Ovary (tissue), 9 donors: ENCODE results near the gene SHISA6. TPM values are rescaled to one million over a fixed set of nuclear protein-coding genes. Genes with fewer than 3 reads are reported as not detected.

ENCODE experiments used
- DNase-seq, 5 donors: peaks; one replicate each; pipeline ENCODE4 v3.0.0-alpha.2; 2019 to 2020
- H3K27ac ChIP-seq, 2 donors: fragments of 200-600 bp; one replicate each; pipeline versions ENCODE4 v1.5.1 to v1.8.0; 2019 to 2022
- H3K27me3 ChIP-seq: fragments of 200-600 bp; one replicate; pipeline ENCODE4 v1.8.0; 2022
- H3K36me3 ChIP-seq: fragments of 200-600 bp; sonication (generic); one replicate; pipeline ENCODE4 v1.5.1; 2019
- H3K4me1 ChIP-seq: one replicate; pipeline ENCODE4 v1.8.1; 2013; ENCODE audit warnings: mild to moderate bottlenecking, moderate library complexity; ENCODE audit not compliant: insufficient read depth
- H3K4me3 ChIP-seq: fragments of 200-600 bp; sonication (generic); one replicate; pipeline ENCODE4 v1.5.1; 2017
- H3K9me3 ChIP-seq, 2 donors: fragments of 200-600 bp in 1 of 2; sonication (generic) in 1 of 2; one replicate each; pipeline versions ENCODE4 v1.5.1 to v1.8.1; 2013 to 2019; ENCODE audit warnings: mild to moderate bottlenecking in 1 of 2, moderate library complexity in 1 of 2
- EP300 ChIP-seq: sonication (generic); formaldehyde crosslinking; IDR thresholded peaks from one replicate; pipeline ENCODE4 v1.6.1; 2017; ENCODE audit warnings: antibody characterized with exemption
- POLR2A ChIP-seq: fragments of 450-650 bp; IDR thresholded peaks from one replicate; pipeline ENCODE4 v1.6.1; 2017; ENCODE audit warnings: antibody characterized with exemption, mild to moderate bottlenecking, moderate library complexity
- WGBS, 3 donors: extraction: QIAGEN DNeasy Blood & Tissue Kit in 1 of 3; methylation state at CpG; one replicate each; pipeline versions ENCODE4 v1.1.5 to v1.1.7; 2013 to 2017; 5-methylcytosine and 5-hydroxymethylcytosine counted together
- intact Hi-C, 4 donors: fragments of 100-400 bp; cut with DNase I; formaldehyde crosslinking; loops; one replicate each; pipeline versions ENCODE4 v1.11.0 to v1.15.1; 2022 to 2023
- polyA plus RNA-seq, 2 donors: library from polyadenylated mRNA; stranded (reverse); fragments of 200-250 nt in 1 of 2; fragments of 350-450 nt in 1 of 2; fragmentation: Illumina TruSeq in 1 of 2; extraction: RNeasy Lipid Tissue Mini Kit (QIAGEN cat#74804) in 1 of 2; gene quantifications; one replicate each; pipeline ENCODE4 v1.2.3, GENCODE V29; 2013 to 2014
- total RNA-seq, 7 donors: library from RNA; depleted of rRNA in 2 of 7; stranded (reverse); fragments of >200 nt in 2 of 7; fragmentation: NEBNext Ultra II Directional in 3 of 7; extraction: Animal tissue kit (Norgen Biotek cat#: 25700) in 3 of 7; gene quantifications; one replicate each; pipeline versions ENCODE4 v1.1.0 to v1.2.4, GENCODE V29; 2016 to 2023
- TF ChIP-seq, protein P1 (sequence below), 3 donors: fragments of 450-650 bp in 2 of 3; fragments of 200-600 bp in 1 of 3; IDR thresholded peaks; one replicate each; pipeline versions ENCODE4 v1.5.1 to v1.8.0; 2016 to 2022; ENCODE audit warnings: antibody characterized with exemption in 3 of 3, mild to moderate bottlenecking in 1 of 3
- donor health status: DM: no; HTN: no; CAD: no; lungs with moderate emphysema.
- donor health status: DM: no; HTN: no; CAD: no.
- donor health status: Bipolar disorder and iron deficiency.
- donor health status: DM: yes; HTN: yes; CAD: no.
- donor health status: DM: no; HTN: no; CAD: no.
- donor health status: DM: yes; HTN: yes; CAD: no.

The SHISA6 gene
- total and polyA plus RNA-seq, 9 donors, result 0.10 to 1.5 (median 0.38) TPM

DNA sequence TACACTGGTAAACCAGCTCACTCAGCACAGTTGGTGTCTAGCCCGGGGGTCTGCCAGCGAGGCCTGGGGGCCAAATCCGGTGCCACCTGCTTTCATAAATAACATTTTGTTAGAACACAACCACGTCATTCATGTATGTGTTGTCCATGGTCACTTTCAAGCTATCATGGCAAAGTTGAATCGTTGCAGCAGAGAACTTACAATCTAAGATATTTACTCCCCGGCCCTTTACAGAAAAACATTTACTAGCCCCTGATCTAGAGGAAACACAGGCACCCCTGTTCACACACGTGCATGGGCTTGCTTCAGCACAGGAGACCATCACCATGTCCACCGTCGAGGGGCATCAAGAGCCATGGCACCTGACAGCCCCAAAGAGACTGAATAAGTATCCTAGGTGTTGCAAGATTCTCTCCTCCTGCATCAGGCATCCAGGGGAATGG lies 245.9 kb downstream of the SHISA6 start:
- no peak for DNase-seq
- H3K4me3 ChIP-seq, result no peak overlapping the region
- 83 to 91% (median 91%) methylated on average over 9 of the region's 9 CpGs for WGBS, 3 donors
- H3K9me3 ChIP-seq, result no peaks in the 10 kb centered on the region
- intact Hi-C loops, result no loop called here
- H3K4me1 ChIP-seq, result no peaks in the 10 kb centered on the region
- no peaks in the 10 kb centered on the region for H3K27me3 ChIP-seq
- TF ChIP-seq, protein P1, sequence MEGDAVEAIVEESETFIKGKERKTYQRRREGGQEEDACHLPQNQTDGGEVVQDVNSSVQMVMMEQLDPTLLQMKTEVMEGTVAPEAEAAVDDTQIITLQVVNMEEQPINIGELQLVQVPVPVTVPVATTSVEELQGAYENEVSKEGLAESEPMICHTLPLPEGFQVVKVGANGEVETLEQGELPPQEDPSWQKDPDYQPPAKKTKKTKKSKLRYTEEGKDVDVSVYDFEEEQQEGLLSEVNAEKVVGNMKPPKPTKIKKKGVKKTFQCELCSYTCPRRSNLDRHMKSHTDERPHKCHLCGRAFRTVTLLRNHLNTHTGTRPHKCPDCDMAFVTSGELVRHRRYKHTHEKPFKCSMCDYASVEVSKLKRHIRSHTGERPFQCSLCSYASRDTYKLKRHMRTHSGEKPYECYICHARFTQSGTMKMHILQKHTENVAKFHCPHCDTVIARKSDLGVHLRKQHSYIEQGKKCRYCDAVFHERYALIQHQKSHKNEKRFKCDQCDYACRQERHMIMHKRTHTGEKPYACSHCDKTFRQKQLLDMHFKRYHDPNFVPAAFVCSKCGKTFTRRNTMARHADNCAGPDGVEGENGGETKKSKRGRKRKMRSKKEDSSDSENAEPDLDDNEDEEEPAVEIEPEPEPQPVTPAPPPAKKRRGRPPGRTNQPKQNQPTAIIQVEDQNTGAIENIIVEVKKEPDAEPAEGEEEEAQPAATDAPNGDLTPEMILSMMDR (IDR thresholded peaks at IDR 0.05), result no peak
- TF ChIP-seq EP300, result no peak
- no peak overlapping the region for H3K27ac ChIP-seq
- no peaks in the 10 kb centered on the region for H3K36me3 ChIP-seq

DNA sequence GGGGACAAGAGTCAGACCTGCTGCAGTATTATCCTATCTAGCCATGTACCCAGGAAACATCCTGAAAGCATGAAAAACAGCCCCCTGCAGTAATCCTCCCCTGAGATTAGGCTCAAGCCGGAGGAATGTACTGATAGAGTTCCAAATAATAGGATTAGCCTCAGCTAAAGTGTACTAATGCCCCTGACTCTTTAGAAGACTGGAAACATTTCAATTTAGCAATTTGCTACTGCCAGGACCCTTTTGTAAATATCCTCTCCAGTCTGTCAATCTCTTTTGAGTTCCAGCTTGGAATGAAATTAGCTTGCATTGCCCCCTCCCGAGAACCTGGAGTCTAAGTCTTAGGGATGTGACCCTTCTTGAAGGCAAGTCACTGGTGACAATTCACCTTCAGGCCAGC lies 246.5 kb downstream of the SHISA6 start:
- TF ChIP-seq, protein P1 (IDR thresholded peaks at IDR 0.05), result no peak
- TF ChIP-seq EP300 (no peak), POLR2A (no peak)
- Histone ChIP-seq H3K36me3 (no peaks in the 10 kb centered on the region), H3K4me1 (no peaks in the 10 kb centered on the region), H3K27ac (no peak overlapping the region), H3K9me3 (no peaks in the 10 kb centered on the region), H3K4me3 (no peak overlapping the region), H3K27me3 (no peaks in the 10 kb centered on the region)
- DNase-seq, result no peak
- 72 to 77% (median 73%) methylated on average over 2 of the region's 2 CpGs for WGBS, 3 donors
- intact Hi-C loops, result no loop called here

DNA sequence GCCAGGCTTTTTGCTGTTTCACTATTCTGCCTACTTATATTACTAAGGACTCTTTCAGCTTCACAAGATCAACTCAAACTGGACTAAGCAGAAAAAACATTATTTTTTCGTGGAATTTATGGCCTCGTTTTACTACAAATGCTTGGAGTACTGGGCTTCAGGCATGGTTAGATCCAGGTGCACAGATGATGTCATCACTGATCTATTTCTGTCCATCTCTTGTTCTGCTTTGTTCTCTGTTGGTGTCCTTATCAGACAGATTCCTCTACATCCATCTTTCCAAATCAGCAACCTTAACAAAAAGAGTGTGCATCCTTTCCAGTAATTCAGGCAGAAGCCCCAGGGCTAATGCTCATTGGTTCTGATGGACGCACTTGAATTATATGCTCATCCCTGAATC lies 247.4 kb downstream of the SHISA6 start:
- Histone ChIP-seq H3K9me3 (no peaks in the 10 kb centered on the region), H3K27me3 (no peaks in the 10 kb centered on the region), H3K4me1 (no peaks in the 10 kb centered on the region), H3K4me3 (no peak overlapping the region), H3K27ac (no peak overlapping the region), H3K36me3 (no peaks in the 10 kb centered on the region)
- intact Hi-C loops, result no loop called here
- 89 to 94% (median 94%) methylated on average over 3 of the region's 3 CpGs for WGBS, 3 donors
- TF ChIP-seq POLR2A, result no peak
- TF ChIP-seq, protein P1 (IDR thresholded peaks at IDR 0.05), result no peak
- no peak for TF ChIP-seq EP300
- no peak for DNase-seq

DNA sequence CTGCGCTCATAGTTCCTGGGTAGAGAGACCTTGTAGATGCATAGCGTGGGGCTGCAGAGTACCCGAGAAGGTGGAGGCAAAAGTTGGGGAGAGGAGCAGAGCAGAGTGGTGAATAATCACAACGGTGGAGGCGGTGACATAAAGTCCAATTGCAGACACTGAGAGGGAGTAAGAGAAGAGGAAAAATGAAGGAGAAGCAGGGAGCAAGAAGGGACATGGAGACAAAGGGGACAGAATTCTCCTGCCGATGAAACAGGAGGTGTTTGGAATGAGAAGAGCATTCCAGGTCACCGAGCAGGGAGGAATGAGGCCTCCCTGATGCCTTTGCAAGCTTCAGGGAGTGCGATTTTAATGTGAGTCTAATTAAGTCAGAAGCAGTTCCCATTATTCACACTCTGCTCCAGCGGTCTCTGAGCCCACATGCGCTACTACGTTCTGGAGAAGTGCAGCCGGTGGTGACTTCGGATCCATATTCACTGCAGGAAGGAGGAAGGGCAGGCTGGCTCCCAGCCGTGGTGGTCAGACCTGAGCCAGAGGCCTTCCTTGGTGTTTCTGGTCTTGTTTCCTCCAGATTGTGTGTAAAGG lies 249.2 kb downstream of the SHISA6 start:
- Histone ChIP-seq H3K4me3 (no peak overlapping the region), H3K4me1 (peaks cover 9% of the 10 kb centered on the region), H3K36me3 (no peaks in the 10 kb centered on the region), H3K9me3 (no peaks in the 10 kb centered on the region), H3K27ac (no peak overlapping the region), H3K27me3 (no peaks in the 10 kb centered on the region)
- WGBS, 3 donors, result 78 to 83% (median 81%) methylated on average over 14 of the region's 14 CpGs
- no peak for DNase-seq
- TF ChIP-seq POLR2A, result no peak
- TF ChIP-seq, protein P1 (IDR thresholded peaks at IDR 0.05), result no peak
- no peak for TF ChIP-seq EP300
- intact Hi-C loops, result no loop called here
